ENCODE measurements around the gene RAD51B.
A peak's percentile ranks its signal among the peaks of the same experiment; 100 is the strongest.
"Not testable (repeated sequence)": the region's sequence is repeated elsewhere in the genome, so short reads cannot be mapped to it uniquely, and the experiment has no call there.

Gene RAD51B

GRCh38 chr14:68685419-68686204, 866.0 kb downstream of the RAD51B start:
- DNase-seq (ENCODE audit: low read depth): peak; percentile 82

GRCh38 chr14:68686205-68686465, 866.6 kb downstream of the RAD51B start:
- no peak for DNase-seq (ENCODE audit: low read depth)

DNA sequence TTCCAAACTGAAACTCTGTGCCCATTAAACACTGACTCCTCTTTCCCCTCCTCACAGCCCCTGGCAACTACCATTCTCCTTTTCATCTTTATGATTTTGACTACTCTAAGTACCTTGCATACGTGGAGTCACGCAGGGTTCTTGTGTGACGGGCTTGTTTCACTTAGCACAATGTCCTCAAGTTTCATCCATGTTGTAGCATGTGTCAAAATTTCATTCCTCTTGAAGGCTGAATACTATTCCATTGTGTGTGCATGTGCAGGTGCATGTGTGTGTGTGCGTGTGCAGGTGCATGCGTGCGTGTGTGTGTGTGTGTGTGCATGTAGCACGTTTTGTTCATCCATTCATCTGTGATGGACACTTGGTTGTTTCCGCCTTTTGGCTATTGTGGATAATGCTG, 867.1 kb downstream of the RAD51B start:
- no peak for DNase-seq (ENCODE audit: low read depth)

- DNase-seq (ENCODE audit: low read depth): peak; percentile 88
Observed at GRCh38 chr14:68687746-68688145, 868.2 kb downstream of the RAD51B start.

GRCh38 chr14:68688872-68689371, 869.3 kb downstream of the RAD51B start:
- DNase-seq (ENCODE audit: low read depth): peak; percentile 73

DNA sequence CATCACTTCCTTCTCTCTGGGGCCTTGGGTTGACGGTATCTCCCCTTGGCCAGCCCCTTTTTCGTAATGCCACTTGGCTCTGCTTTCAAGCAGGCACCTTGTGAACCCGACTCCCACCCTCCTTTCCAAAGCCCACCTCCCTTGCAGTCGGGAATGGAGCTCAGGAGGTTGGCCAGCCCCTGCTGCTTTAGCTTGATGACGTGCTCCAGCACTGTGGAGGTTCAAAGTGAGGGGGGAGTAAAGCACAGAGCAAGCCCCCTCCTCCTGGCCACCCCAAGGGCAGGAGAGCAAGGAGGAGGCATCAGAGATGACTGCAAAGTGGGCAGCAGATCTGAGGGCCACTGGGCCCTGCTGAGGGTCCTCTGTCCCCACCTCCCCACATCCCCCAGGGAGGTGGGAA, 869.9 kb downstream of the RAD51B start:
- no peak for DNase-seq (ENCODE audit: low read depth)

GRCh38 chr14:68690089-68690958, 870.7 kb downstream of the RAD51B start:
- DNase-seq (ENCODE audit: low read depth): no peak

DNA sequence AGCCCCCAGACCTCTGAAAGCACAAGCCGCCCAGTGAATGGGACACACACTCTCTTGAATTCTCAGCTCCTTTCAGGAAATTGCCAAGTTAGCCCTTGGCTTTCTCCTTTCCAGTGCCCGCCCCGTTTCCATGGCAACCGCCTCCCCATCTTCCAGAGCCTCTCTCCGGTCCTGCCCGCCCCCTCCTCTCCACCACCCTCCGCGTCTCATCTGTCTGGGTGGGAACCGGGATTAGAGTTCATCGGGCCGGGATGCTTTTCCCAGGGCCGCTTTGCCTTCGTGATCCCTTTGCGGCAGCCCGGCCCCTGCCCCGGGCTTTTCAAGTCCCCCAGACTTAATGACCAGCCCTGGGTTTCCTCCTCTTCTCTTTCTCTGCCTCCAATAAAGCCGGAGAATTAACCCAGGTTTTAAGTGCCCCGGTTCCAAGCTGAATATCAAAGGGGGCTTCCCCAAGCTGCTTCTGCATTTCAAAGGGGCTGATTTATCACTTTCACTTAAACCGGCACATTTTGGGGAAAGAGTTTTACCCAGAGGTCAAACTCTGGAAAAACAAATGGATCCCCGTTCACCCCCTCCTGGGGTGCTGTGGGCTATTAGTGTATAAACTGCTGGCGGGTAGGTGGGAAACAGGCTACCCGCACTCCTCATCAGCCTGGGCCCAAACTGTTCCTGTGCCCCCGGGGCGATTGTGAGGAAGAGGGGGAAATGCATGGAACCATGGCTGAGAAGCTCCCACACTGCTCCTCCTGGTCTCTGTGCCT, 871.6 kb downstream of the RAD51B start:
- DNase-seq (ENCODE audit: low read depth): no peak

DNA sequence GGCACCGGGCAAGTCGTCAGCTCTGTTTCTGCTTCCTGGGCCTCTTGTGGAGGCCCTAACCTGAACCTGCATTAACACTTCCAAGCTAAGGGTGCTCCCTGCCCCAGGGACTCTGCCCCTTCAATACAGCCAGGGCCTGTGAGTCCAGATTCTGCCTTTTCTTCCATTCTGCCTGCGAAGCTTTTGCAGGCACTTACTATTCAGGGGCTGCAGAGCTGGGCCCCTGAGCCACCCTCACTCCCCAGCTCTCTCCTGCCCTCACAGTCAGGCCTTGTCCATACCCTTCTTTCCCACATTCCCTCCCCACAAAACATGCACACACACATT, 872.2 kb downstream of the RAD51B start:
- DNase-seq (ENCODE audit: low read depth): no peak

DNA sequence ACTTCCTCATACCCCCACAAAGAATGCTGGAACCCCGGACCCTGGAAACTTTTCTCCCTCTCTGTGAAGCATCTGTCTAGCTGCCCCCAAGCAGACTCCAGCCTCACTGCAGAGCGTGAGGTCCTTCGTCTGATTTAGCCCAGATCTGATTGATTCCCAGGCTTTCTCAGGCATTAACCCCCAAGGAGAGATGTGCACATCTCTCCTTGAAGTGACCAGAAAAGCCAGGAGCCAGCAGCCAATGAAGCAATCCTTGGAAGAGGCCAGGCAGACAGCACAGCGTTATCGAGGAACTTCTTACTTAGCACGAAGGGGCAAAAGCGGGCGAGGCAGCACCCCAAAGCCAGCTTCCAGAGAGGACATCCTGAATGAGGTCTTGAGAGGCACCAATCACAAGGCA, 872.6 kb downstream of the RAD51B start:
- peak; percentile 49 for DNase-seq (ENCODE audit: low read depth)

GRCh38 chr14:68692916-68693771, 873.6 kb downstream of the RAD51B start:
- peak; percentile 90 for DNase-seq (ENCODE audit: low read depth)

DNA sequence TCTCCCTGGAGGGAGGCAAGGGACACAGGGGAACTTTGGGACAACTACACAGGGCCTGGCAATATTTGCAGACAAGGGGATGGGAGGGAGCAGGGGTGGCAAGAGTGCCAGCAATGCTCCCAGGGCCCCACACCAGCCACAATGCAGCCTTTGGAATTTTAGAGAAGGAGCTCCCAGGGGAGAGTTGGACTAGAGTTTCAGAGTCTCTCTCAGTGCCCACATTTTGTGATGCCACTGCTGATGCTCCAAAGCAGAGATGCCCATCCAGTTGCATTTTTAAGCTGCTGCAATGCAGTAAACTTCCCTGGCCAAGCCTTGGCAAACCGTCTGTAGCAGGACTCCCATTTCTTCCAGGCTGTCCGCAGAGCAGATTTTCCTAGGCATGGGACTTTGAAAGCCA, 874.3 kb downstream of the RAD51B start:
- DNase-seq (ENCODE audit: low read depth): no peak

DNA sequence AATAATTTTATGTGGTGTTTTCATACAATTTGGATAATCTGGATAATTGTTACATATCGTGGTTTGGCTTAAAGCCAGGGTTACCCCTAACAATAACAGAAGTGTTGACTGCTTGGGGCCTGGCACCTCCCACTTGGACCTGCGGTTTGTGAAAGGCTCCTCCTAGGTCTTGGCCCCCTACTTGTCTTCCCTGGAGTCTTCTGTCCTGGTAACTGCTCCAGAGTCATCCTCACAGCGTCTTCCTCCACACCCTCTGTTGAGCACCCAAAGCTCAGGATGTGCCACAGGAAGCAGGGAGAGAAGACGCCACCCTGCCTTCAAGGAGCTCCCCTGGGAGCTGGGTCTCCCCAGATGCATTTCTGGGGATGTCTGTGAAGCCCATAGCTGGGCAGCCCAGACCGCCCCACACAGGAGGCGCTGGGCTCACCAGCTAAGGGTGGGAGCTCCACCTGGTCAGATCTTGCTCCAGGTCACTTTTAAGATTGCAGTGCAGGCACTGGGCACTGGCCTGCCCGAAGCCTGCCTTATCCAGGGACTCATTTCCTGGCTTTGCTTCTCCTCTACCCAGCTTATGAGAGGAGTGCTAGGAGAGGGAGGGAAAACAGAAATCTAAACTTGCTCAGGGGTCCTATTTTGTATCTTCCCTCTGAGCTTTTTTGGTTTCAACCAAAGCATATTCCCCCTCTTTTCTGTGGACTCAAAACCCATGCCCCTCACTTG, 875.1 kb downstream of the RAD51B start:
- DNase-seq (ENCODE audit: low read depth): peak; percentile 87

GRCh38 chr14:68695326-68695768, 875.8 kb downstream of the RAD51B start:
- peak; percentile 100 for DNase-seq (ENCODE audit: low read depth)

DNA sequence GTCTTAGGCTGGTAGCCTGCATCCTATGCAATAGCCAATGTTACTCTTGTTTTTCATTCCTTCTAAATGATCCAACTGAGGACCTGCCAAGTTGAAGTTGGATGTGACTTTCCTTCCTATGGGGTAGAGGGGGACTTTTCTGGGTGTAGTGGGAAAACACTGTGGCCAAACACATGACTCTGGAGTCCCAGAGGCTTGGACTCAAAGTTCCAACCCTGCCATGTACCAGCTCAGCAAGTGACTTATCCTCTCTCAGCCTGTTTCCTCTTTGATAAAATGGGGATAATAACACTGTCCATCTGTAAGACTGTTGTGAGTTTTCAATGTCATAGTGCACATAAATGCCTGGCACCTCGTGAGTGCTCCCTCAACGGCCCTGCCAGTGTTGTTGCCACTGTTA, 876.3 kb downstream of the RAD51B start:
- no peak for DNase-seq (ENCODE audit: low read depth)

GRCh38 chr14:68696266-68696665, 876.7 kb downstream of the RAD51B start:
- DNase-seq (ENCODE audit: low read depth): no peak

- no peak for DNase-seq (ENCODE audit: low read depth)
Observed at GRCh38 chr14:68696721-68697495, 877.3 kb downstream of the RAD51B start.

DNA sequence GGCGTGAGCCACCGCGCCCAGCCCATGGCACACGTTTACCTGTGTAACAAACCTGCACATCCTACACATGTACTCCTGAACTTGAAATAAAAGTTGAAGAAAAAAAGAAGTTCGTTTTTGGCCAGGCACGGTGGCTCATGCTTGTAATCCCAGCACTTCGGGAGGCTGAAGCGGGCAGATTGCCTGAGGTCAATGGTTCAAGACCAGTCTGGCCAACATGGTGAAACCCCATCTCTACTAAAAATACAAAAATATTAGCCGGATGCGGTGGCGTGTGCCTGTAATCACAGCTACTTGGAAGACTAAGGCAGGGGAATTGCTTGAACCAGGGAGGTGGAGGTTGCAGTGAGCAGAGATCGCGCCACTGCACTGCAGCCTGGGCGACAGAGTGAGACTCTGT, 879.2 kb downstream of the RAD51B start:
- DNase-seq (ENCODE audit: low read depth): not testable (repeated sequence)

GRCh38 chr14:68701001-68701741, 881.6 kb downstream of the RAD51B start:
- no peak for DNase-seq (ENCODE audit: low read depth)

Measured in amniotic epithelial cell (primary cell).